HepG2 (cell line): ENCODE data around the gene DAPK1. TPM values are rescaled to one million over a fixed set of nuclear protein-coding genes. Genes with fewer than 3 reads are reported as not detected.

ENCODE experiments used
- ATAC-seq: fragments of 200-7000 bp; cut with Tn5 transposase; 3 replicates; pipeline ENCODE4 v1.9.1; 2020; ENCODE audit warnings: mild to moderate bottlenecking, moderate library complexity
- BruUV-seq: library from RNA; stranded (reverse); fragments of 400-500 nt; replicated peaks from 2 replicates; lab custom pipeline; 2021; lab: Mats Ljungman, UMichigan
- CTCF ChIA-PET: fragments of 300-600 bp; formaldehyde crosslinking; extraction: SDS; loops from one replicate; lab custom pipeline; 2021; ENCODE audit warnings: low total read pairs, inconsistent platforms, low intra/inter-chr PET ratio; lab: Yijun Ruan, JAX
- POLR2A ChIA-PET: fragments of 350-600 bp; sonication (Branson Sonifier 250); formaldehyde crosslinking; loops from one replicate; lab custom pipeline; 2020; ENCODE audit warnings: antibody characterized with exemption, inconsistent platforms; lab: Yijun Ruan, JAX
- DNase-seq: peaks from one replicate; pipeline ENCODE4 v3.0.0-alpha.2; 2015; ENCODE audit warnings: low spot score
- FAIRE-seq: peaks from 3 replicates; lab custom pipeline; 2011; peaks lifted over from hg19 to GRCh38; lab: Jason Lieb, UNC
- H2AFZ ChIP-seq: one replicate; pipeline ENCODE4 v1.6.1; 2011; ENCODE audit warnings: low read length, inconsistent platforms
- H3K27ac ChIP-seq: fragments of 300-600 bp; 3 replicates; pipeline ENCODE4 v1.8.0; 2011; ENCODE audit warnings: mixed run types, mild to moderate bottlenecking, mixed read lengths, low read length, inconsistent platforms; ENCODE audit not compliant: insufficient read depth; ENCODE audit errors: extremely low read length
- H3K27me3 ChIP-seq, 2 experiments: fragments of 200-600 bp in 1 of 2; 2 replicates in 1 of 2; 3 replicates in 1 of 2; pipeline versions ENCODE4 v1.6.0 to v1.8.0; 2011; ENCODE audit warnings: low read length in 2 of 2, mild to moderate bottlenecking in 2 of 2, moderate library complexity in 2 of 2, inconsistent platforms in 1 of 2; ENCODE audit not compliant: insufficient read depth in 2 of 2, control insufficient read depth in 1 of 2
- H3K36me3 ChIP-seq, 2 experiments: fragments of 200-600 bp in 1 of 2; replicated peaks in 1 of 2; 2 replicates in 1 of 2; 3 replicates in 1 of 2; pipeline versions ENCODE4 v1.5.1 to v1.8.0; 2011; ENCODE audit warnings: low read length in 2 of 2, inconsistent platforms in 1 of 2; ENCODE audit not compliant: insufficient read depth in 2 of 2, control insufficient read depth in 1 of 2
- H3K4me1 ChIP-seq: 2 replicates; pipeline ENCODE4 v1.5.1; 2012; ENCODE audit warnings: low read length, inconsistent platforms; ENCODE audit not compliant: insufficient read depth
- H3K4me2 ChIP-seq: 2 replicates; pipeline ENCODE4 v1.6.0; 2011; ENCODE audit warnings: low read depth, low read length, inconsistent platforms
- H3K4me3 ChIP-seq, 3 experiments: fragments of 200-600 bp in 1 of 3; sonication (generic), shearing (Covaris generic) in 1 of 3; replicated peaks in 1 of 3; 2 replicates each; pipeline ENCODE4 v1.5.1; 2011 to 2016; ENCODE audit warnings: low read length in 3 of 3, inconsistent platforms in 2 of 3, low read depth in 2 of 3, mild to moderate bottlenecking in 2 of 3, control low read depth in 1 of 3, mixed read lengths in 1 of 3; ENCODE audit not compliant: insufficient read depth in 1 of 3
- H3K79me2 ChIP-seq: one replicate; pipeline ENCODE4 v1.6.1; 2011; ENCODE audit warnings: low read length, inconsistent platforms; ENCODE audit not compliant: insufficient read depth
- H3K9ac ChIP-seq: 2 replicates; pipeline ENCODE4 v1.6.0; 2011; ENCODE audit warnings: mild to moderate bottlenecking, low read depth, low read length, inconsistent platforms; ENCODE audit not compliant: insufficient read depth
- H3K9me3 ChIP-seq: 2 replicates; pipeline ENCODE4 v1.5.1; 2012; ENCODE audit warnings: mild to moderate bottlenecking, low read length
- H4K20me1 ChIP-seq: 2 replicates; pipeline ENCODE4 v1.6.0; 2011; ENCODE audit warnings: inconsistent platforms, mild to moderate bottlenecking, low read length, moderate library complexity; ENCODE audit not compliant: insufficient read depth
- ARID3A ChIP-seq: IDR thresholded peaks from 2 replicates; pipeline ENCODE4 v1.6.1; 2012; ENCODE audit warnings: low read depth, low read length, improper control_type of control experiment
- CREM ChIP-seq, 2 experiments: sonication (generic) in 1 of 2; formaldehyde crosslinking in 1 of 2; IDR thresholded peaks; 2 replicates each; pipeline versions ENCODE4 v1.4.0 to v1.6.1; 2016 to 2020; ENCODE audit warnings: antibody characterized with exemption in 1 of 2, mild to moderate bottlenecking in 1 of 2, missing genetic modification reagents in 1 of 2
- DRAP1 ChIP-seq: IDR thresholded peaks from 2 replicates; pipeline ENCODE4 v1.6.1; 2016; ENCODE audit warnings: missing genetic modification reagents, missing compliant biosample characterization
- GATA4 ChIP-seq: sonication (generic); IDR thresholded peaks from 2 replicates; pipeline ENCODE4 v1.6.1; 2016; ENCODE audit warnings: antibody characterized with exemption, low read depth, borderline replicate concordance
- KDM3A ChIP-seq: IDR thresholded peaks from 2 replicates; pipeline ENCODE4 v1.6.1; 2018; ENCODE audit warnings: low read depth, missing compliant biosample characterization
- RELA ChIP-seq: sonication (generic); formaldehyde crosslinking; IDR thresholded peaks from 2 replicates; pipeline ENCODE4 v1.4.0; 2020; ENCODE audit warnings: missing genetic modification reagents
- SIN3B ChIP-seq: fragments of 150-350 bp; IDR thresholded peaks from 2 replicates; pipeline ENCODE4 v1.6.1; 2014; ENCODE audit warnings: low read length
- USF2 ChIP-seq, 2 experiments: sonication (generic) in 1 of 2; formaldehyde crosslinking in 1 of 2; IDR thresholded peaks; 2 replicates each; pipeline versions ENCODE4 v1.5.1 to v1.6.1; 2011 to 2020; ENCODE audit warnings: borderline replicate concordance in 1 of 2, low read depth in 1 of 2, low read length in 1 of 2, mild to moderate bottlenecking in 1 of 2, missing genetic modification reagents in 1 of 2, moderate library complexity in 1 of 2
- ZMYM2 ChIP-seq: sonication (generic); formaldehyde crosslinking; IDR thresholded peaks from 2 replicates; pipeline ENCODE4 v1.8.0; 2022; ENCODE audit warnings: mild to moderate bottlenecking, missing genetic modification reagents
- ZNF501 ChIP-seq: sonication (generic); formaldehyde crosslinking; IDR thresholded peaks from 2 replicates; pipeline ENCODE4 v1.5.1; 2020; ENCODE audit warnings: mild to moderate bottlenecking, moderate library complexity, missing genetic modification reagents
- WGBS: methylation state at CpG from one replicate; pipeline ENCODE4 v1.1.6; 2017; ENCODE audit warnings: low lambda C conversion rate; 5-methylcytosine and 5-hydroxymethylcytosine counted together
- in situ Hi-C: cut with HindIII; loops from 2 replicates; pipeline ENCODE4 v1.10.0; 2017; ENCODE audit warnings: low pct_unique_long_range_greater_than_20kb; ENCODE audit not compliant: extremely low pct_ligation_motif_present
- intact Hi-C: fragments of 100-400 bp; cut with micrococcal nuclease; formaldehyde crosslinking; loops from one replicate; pipeline ENCODE4 v1.10.0; 2022; ENCODE audit not compliant: unreplicated experiment
- polyA plus RNA-seq, 8 experiments: library from polyadenylated mRNA; depleted of rRNA in 3 of 8; stranded (reverse) in 7 of 8; unstranded in 1 of 8; fragments of >200 nt; fragmentation: Illumina TruSeq in 4 of 8; extraction: Trizol in 4 of 8; gene quantifications; 2 replicates each; pipeline versions ENCODE4 v1.2.1 to v1.2.3, GENCODE V29; 2011 to 2016; ENCODE audit warnings: low read depth in 4 of 8, missing spikeins in 1 of 8, mixed read lengths in 1 of 8; ENCODE audit not compliant: insufficient read depth in 1 of 8
- total RNA-seq, 5 experiments: library from RNA; depleted of rRNA; stranded (reverse); fragments of >200 nt; fragmentation: Illumina TruSeq; extraction: Trizol; gene quantifications; 2 replicates each; pipeline ENCODE4 v1.2.3, GENCODE V29; 2016; ENCODE audit warnings: low read depth in 1 of 5
- TF ChIP-seq, protein P1 (sequence below): sonication (generic); formaldehyde crosslinking; IDR thresholded peaks from 2 replicates; pipeline ENCODE4 v1.5.1; 2020; ENCODE audit warnings: missing genetic modification reagents, mild to moderate bottlenecking, borderline replicate concordance

Gene DAPK1
- total and polyA plus RNA-seq, 2 of the 13 experiments (the other 11 are each of a cell fraction or from before 2014, with no cell fraction given), result 35.7 to 35.9 TPM

DNA sequence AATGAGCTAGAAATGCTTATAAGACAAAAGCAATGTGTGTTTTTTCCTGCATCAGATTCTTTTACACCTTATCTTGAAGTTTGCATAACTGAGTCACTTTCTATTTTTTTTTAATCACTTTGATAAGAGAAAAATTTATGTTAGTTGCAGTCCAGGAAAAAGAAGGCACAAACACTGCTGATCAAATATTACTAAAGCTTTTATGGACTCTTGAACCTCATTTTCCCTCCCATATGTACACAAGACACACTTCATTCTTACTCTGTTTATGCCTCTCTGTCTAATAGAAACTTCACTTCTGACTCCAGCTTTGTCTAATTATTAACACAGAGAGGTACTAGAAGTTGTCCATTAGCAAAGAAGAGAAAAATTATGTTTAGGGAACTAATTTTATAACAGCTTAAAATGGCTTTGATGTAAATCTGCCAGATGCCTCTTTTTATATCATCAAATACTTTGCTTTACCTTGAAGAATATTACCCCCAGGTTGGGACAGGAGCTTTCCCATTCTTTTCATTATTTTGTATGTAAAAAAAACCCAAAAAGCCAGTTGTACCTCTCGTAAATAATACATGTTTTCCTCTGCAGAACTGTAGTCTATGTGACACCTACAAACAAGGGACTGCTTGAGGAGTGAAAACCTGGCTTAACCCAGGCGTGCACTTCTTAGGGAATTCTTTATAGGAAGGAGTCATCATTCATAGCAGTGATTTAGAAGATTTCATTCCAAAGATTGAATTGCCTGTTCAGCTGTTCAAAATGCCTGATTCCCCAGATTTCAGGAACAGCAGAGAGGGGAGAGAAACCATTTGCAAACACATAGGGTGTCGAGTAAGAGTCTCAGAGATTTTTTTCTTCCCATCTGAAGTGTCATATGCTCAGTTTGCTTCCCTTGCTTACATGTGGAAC lies 72.6 kb downstream of the DAPK1 start (continued):
- peak; percentile 97 for TF ChIP-seq ARID3A
- peak; percentile 16; the same call in 1 of the 2 replicates for TF ChIP-seq DRAP1 (CRISPR knock-in tag)
- TF ChIP-seq SIN3B, result no peak
- TF ChIP-seq ZMYM2, result no peak

GRCh38 chr9:87572719-87573118 lies 75.1 kb downstream of the DAPK1 start:
- peaks cover 20% of the 10 kb centered on the region for H3K79me2 ChIP-seq

More at GRCh38 chr9:87572719-87573118, 75.1 kb downstream of the DAPK1 start:
- no peak for DNase-seq
- H3K9ac ChIP-seq, result no peak overlapping the region
- H3K36me3 ChIP-seq, result 0 out of 5 replicates have a peak, but pooled peaks cover 0 to 1% of the 10 kb centered on the region in 2 experiments
- POLR2A ChIA-PET, result interaction anchor here (0.7 kb wide), 1 partner anchor 40 kb away, joined by 3 read pairs; no protein-coding TSS in a partner anchor
- H3K4me3 ChIP-seq, result no peak overlapping the region
- 100% methylated on average over 5 of the region's 6 CpGs for WGBS
- intact Hi-C loops, result no loop called here
- CTCF ChIA-PET, result no interaction called here
- in situ Hi-C loops, result no loop called here
- no peak overlapping the region for H3K4me2 ChIP-seq
- TF ChIP-seq KDM3A, result no peak
- TF ChIP-seq ZMYM2, result no peak
- TF ChIP-seq GATA4, result no peak
- TF ChIP-seq USF2 (IDR thresholded peaks at IDR 0.05; ENCODE audit: low read depth, low read length), result no peak
- no peak for TF ChIP-seq USF2 (CRISPR knock-in tag; IDR thresholded peaks at IDR 0.05; ENCODE audit: borderline replicate concordance)
- no peak for TF ChIP-seq CREM (IDR thresholded peaks at IDR 0.05)
- TF ChIP-seq CREM (CRISPR knock-in tag; IDR thresholded peaks at IDR 0.05), result no peak
- TF ChIP-seq RELA (CRISPR knock-in tag), result no peak
- TF ChIP-seq, protein P1, sequence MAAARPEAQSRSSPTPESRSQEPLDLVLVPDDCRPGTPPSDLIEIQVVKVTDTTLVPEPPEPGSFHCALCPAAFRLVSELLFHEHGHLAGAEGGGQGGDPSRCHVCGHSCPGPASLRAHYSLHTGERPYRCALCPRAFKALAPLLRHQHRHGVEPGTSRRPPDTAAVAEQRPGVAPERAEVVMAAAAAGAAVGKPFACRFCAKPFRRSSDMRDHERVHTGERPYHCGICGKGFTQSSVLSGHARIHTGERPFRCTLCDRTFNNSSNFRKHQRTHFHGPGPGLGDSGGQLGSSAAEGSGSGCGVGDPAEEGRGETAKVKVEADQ (CRISPR knock-in tag), result no peak
- no peak for TF ChIP-seq ZNF501 (CRISPR knock-in tag)
- no TSS peak for BruUV-seq
- H3K4me1 ChIP-seq, result peaks cover 80% of the 10 kb centered on the region
- no peaks in the 10 kb centered on the region for H3K9me3 ChIP-seq
- FAIRE-seq, result no peak
- peak overlapping the region; percentile 98 for H3K27ac ChIP-seq
- no peak overlapping the region for H2AFZ ChIP-seq
- H4K20me1 ChIP-seq, result no peaks in the 10 kb centered on the region
- no peaks in the 10 kb centered on the region for H3K27me3 ChIP-seq
- no peak for ATAC-seq
